GM12892 (cell line): ENCODE data around the gene NAB2.

ENCODE experiments used
- POLR2A ChIP-seq: IDR thresholded peaks from 2 replicates; pipeline ENCODE4 v1.6.1; 2011; ENCODE audit warnings: low read depth, low read length, control low read depth
- POLR2AphosphoS5 ChIP-seq: IDR thresholded peaks from 2 replicates; pipeline ENCODE4 v1.6.1; 2011; ENCODE audit warnings: low read depth, low read length, control low read depth
- TAF1 ChIP-seq: IDR thresholded peaks from 2 replicates; pipeline ENCODE4 v1.6.1; 2011; ENCODE audit warnings: low read depth, mild to moderate bottlenecking, control low read depth, low read length, borderline replicate concordance

GRCh38 chr12:57098546-57098945 is 9.6 kb downstream of the NAB2 start:
- TF ChIP-seq POLR2A, result peak; percentile 20; the same call in 1 of the 2 replicates
- TF ChIP-seq TAF1, result no peak
- no peak for TF ChIP-seq POLR2AphosphoS5
